Small intestine (tissue), 16 donors: ENCODE results near the gene ZNF501. TPM values are rescaled to one million over a fixed set of nuclear protein-coding genes. Genes with fewer than 3 reads are reported as not detected.

Experiments used
- DNase-seq, 2 donors: peaks; one replicate each; pipeline versions ENCODE4 v3.0.0 to v3.0.0-alpha.2; 2013
- FAIRE-seq: peaks from 2 replicates; lab custom pipeline; 2012; peaks lifted over from hg19 to GRCh38; lab: Jason Lieb, UNC
- H3K27ac ChIP-seq, 3 donors: one replicate each; pipeline ENCODE4 v1.5.1; 2013; ENCODE audit warnings: low read length in 2 of 3, mild to moderate bottlenecking in 2 of 3, control low read depth in 1 of 3, inconsistent platforms in 1 of 3, low read depth in 1 of 3, moderate library complexity in 1 of 3
- H3K27me3 ChIP-seq, 3 donors: one replicate each; pipeline ENCODE4 v1.6.1; 2013; ENCODE audit warnings: low read length in 3 of 3, inconsistent platforms in 1 of 3; ENCODE audit not compliant: control insufficient read depth in 3 of 3, insufficient read depth in 3 of 3
- H3K36me3 ChIP-seq, 3 donors: one replicate each; pipeline ENCODE4 v1.6.1; 2013; ENCODE audit warnings: low read length in 3 of 3, inconsistent platforms in 1 of 3, low read depth in 1 of 3, mild to moderate bottlenecking in 1 of 3, moderate library complexity in 1 of 3; ENCODE audit not compliant: control insufficient read depth in 3 of 3, insufficient read depth in 2 of 3
- H3K4me1 ChIP-seq, 3 donors: one replicate each; pipeline ENCODE4 v1.6.1; 2013; ENCODE audit warnings: low read length in 2 of 3, inconsistent platforms in 1 of 3, low read depth in 1 of 3, mild to moderate bottlenecking in 1 of 3, moderate library complexity in 1 of 3; ENCODE audit not compliant: control insufficient read depth in 3 of 3, insufficient read depth in 2 of 3
- H3K4me3 ChIP-seq, 3 donors: one replicate each; pipeline ENCODE4 v1.5.1; 2013; ENCODE audit warnings: low read length in 3 of 3, control low read depth in 1 of 3, inconsistent platforms in 1 of 3, low read depth in 1 of 3, mild to moderate bottlenecking in 1 of 3, moderate library complexity in 1 of 3
- H3K9me3 ChIP-seq, 2 donors: one replicate each; pipeline ENCODE4 v1.6.1; 2013; ENCODE audit warnings: low read depth in 1 of 2, low read length in 1 of 2; ENCODE audit not compliant: control insufficient read depth in 2 of 2, insufficient read depth in 1 of 2
- WGBS, 3 donors: extraction: QIAGEN DNeasy Blood & Tissue Kit; methylation state at CpG; one replicate each; pipeline ENCODE4 v1.1.7; 2013; 5-methylcytosine and 5-hydroxymethylcytosine counted together
- long read RNA-seq, 10 donors: transcript quantifications; one replicate each; lab custom pipeline, GENCODE V29; 2026
- polyA plus RNA-seq, 4 donors: library from polyadenylated mRNA; stranded (reverse) in 3 of 4; unstranded in 1 of 4; fragments of 200-250 nt in 3 of 4; fragments of 120-200 nt in 1 of 4; gene quantifications; one replicate each; pipeline versions ENCODE4 v1.2.1 to v1.2.3, GENCODE V29; 2013
- donor health status: healthy with polysubstance abuse.
- donor health status: control.
- donor health status: control.
- donor health status: Bipolar disorder and iron deficiency.
- donor health status: healthy.

Gene ZNF501
- 1 to 10 TPM in 3 of 4 donors, under 1 TPM in 1; 0.89 to 5.0 (median 1.5) TPM for polyA plus RNA-seq
- long read RNA-seq, donor 1, result 0 reads
- long read RNA-seq, donor 2, result 0 reads
- long read RNA-seq, donor 3, result 0 reads
- long read RNA-seq, donor 4, result 0 reads
- long read RNA-seq, donor 5, partial matches to known transcripts, result 0 of 1 reads
- long read RNA-seq, donor 5, other reads (novel, unspliced or antisense), result 0 of 1 reads
- long read RNA-seq, donor 6, result 0 reads
- long read RNA-seq, donor 7, result 0 reads
- long read RNA-seq, donor 8, result 0 reads
- long read RNA-seq, donor 9, result 0 reads
- long read RNA-seq, donor 10, partial matches to known transcripts, result 0 of 3 reads
- long read RNA-seq, donor 10, other reads (novel, unspliced or antisense), result 0 of 3 reads

DNA sequence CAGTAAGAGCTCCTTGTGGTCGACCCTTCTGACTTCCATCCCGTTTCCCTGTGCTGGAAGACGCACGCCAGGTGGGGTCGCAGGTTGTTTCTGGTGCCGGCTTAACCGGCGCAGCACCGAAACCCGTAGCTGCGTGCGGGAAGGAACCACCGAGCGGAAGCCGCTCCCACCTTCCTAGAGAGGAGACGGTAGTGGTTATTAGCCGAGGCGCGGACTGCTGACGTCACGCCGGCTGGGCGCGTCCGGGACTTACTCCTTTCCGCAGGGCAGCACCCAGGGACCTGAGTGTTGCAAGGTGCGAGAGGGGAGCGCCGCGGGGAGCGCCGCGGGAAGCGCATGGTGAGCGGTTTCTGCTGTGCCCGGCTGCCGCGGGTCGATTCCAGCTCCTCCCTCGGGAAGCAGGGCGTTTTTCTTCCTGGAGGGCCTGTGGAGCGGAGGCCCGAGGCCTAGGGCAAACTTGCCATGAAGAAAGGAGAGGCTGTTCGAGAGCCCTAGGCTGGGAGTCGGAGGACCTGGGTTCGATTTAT lies at the start of gene ZNF501:
ZNF501 (plus strand) TSS at position 252 of the 527 bp plus-strand sequence. CDS start 4,787 bp downstream, outside the sequence.
- peaks cover 3 to 4% (median 3%) of the 10 kb centered on the region in 3 donors for H3K36me3 ChIP-seq
- FAIRE-seq (no peak), DNase-seq (peak; percentile 95 to 99)
- peaks cover 0 to 2% (median 0%) of the 10 kb centered on the region in 3 donors for H3K27me3 ChIP-seq
- H3K4me3 ChIP-seq, result peak within 1 kb of the TSS; percentile 54 to 74 (median 58)
- H3K27ac ChIP-seq, result peak within 1 kb of the TSS in 2 of 3 donors; percentile 55 to 86
- H3K4me1 ChIP-seq, result peaks cover 0 to 5% (median 0%) of the 10 kb centered on the region in 3 donors
- H3K9me3 ChIP-seq, result peaks cover 2 to 66% of the 10 kb centered on the region in 2 donors
- 0 to 2% (median 1%) methylated on average over 42 to 46 of the region's 46 CpGs for WGBS, 3 donors

DNA sequence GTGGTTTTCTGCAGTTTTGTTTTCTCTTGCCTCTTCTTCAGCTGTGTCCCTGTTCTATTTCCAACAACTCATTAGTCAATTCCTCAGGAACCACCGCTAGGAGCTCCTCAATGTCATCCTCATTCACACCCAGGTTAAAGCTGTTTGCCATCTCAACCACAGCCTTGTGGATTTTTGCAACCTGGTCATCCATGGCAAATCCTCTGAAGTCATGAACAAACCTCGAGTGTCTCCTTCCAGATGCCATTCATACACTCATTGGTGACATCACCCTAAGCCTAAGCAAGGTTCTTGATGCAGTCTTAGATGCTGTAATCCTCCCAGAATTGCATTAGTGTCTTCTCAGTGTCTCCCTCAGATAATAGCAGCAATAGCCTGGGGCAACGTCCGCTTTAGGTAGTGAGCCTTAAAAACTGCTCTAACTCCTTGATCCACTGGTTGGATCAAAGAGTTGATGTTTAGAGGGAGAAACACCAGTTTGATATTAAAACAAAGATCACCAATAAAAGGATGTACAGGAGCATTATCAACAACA lies 48.4 kb upstream of the ZNF501 start:
- 92 to 97% (median 93%) methylated on average over 4 of the region's 4 CpGs for WGBS, 3 donors
- peaks cover 0 to 36% of the 10 kb centered on the region in 2 donors for H3K9me3 ChIP-seq
- no peak for FAIRE-seq

DNA sequence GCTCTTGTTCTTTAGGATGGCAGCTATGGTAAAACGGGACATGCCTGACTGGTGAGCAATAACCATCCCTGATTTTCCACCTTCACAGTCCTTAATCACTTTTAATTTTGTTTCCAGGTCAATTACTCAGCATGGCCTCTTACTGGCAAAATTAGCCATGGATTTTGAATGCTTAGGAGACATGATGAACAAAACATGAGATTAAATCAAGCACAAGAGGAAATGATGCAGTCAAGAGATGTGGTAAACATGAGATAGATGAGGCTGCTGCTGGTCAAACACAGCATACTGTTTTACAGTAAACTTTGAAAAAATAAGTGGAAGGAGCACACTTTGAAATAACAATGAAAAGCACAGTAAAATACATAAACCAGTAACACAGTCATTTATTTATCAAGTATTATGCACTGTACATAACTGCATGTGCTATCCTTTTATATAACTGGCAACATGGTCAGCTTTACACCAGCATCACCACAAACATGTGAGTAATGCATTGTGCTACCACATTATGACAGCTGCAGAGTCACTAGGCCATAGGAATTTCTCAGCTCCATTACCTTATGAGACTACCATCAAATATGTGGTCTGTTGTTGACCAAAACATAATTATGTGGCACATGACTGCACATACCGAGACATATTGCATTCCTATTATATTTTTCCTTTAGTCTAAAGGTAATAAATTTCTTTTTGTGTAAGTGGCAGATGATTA lies 47.1 kb upstream of the ZNF501 start:
- H3K36me3 ChIP-seq, result no peaks in the 10 kb centered on the region
- no peak overlapping the region for H3K4me3 ChIP-seq
- H3K27me3 ChIP-seq, result no peaks in the 10 kb centered on the region
- peaks cover 0 to 39% of the 10 kb centered on the region in 2 donors for H3K9me3 ChIP-seq
- no peak for DNase-seq
- no peaks in the 10 kb centered on the region for H3K4me1 ChIP-seq
- 87 to 91% (median 88%) methylated on average over 2 of the region's 2 CpGs for WGBS, 3 donors
- no peak for FAIRE-seq
- no peak overlapping the region for H3K27ac ChIP-seq

More for the DNA sequence above, 48.4 kb upstream of the ZNF501 start:
- H3K4me1 ChIP-seq, result no peaks in the 10 kb centered on the region
- H3K27me3 ChIP-seq, result no peaks in the 10 kb centered on the region
- no peaks in the 10 kb centered on the region for H3K36me3 ChIP-seq
- DNase-seq, result no peak
- no peak overlapping the region for H3K4me3 ChIP-seq
- H3K27ac ChIP-seq, result no peak overlapping the region

DNA sequence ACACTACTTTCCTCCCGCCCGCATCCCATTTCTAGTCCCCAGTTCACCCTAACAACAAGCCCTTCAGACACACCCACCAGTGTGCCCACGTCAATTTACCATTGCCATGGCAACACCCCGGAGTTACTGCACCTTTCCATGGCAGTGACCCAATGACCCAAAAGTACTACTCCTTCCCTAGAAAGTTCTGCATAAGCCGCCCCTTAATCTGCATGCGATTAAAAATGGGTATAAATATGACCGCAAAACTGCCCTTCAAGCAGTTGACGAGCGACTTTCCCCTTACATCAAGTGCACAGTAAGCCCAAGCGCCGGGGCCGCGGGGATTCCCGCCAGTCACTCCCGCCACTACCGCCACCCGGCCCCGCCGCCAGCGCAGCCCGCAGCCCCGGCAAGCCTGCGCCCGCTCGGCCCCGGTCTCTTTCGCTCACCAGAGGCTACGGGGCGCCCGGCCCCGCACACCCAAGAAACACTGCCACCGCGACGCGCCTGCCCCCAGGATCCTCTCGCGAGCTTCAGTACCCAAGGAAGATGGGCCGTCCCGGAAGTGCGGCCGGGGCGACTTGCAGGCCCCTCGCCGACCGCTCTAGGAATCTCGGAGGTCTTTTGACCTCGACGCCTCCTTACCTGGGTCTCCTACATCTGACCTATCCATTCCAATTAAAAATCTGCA lies 44.2 kb upstream of the ZNF501 start:
- peaks cover 0 to 33% of the 10 kb centered on the region in 2 donors for H3K9me3 ChIP-seq
- 2 to 8% (median 2%) methylated on average over 46 to 48 of the region's 48 CpGs for WGBS, 3 donors
- peaks cover 0 to 6% (median 0%) of the 10 kb centered on the region in 3 donors for H3K27me3 ChIP-seq
- no peaks in the 10 kb centered on the region for H3K4me1 ChIP-seq
- peak overlapping the region; percentile 57 to 72 (median 62) for H3K4me3 ChIP-seq
- no peak overlapping the region for H3K27ac ChIP-seq
- no peaks in the 10 kb centered on the region for H3K36me3 ChIP-seq
- DNase-seq (peak; percentile 54 to 92), FAIRE-seq (no peak)

DNA sequence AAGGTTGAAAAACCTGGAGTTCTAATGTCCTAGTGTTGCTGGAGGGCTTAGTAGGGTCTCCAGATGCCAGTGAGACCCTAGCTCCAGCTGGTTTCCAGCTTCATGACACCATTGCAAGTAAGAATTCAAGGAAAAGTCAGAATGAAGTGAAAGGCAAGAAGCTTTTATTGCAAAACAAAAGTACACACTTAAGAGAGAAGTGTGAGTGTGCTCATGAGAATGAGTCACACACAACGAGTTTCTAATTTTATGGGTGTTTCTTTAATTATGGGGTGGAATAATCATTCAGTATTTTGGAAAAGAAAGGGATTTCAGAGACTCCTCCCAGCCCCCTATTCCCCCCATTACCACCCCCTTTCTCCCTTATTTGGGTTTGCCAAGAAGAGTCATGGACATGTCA lies 41.5 kb upstream of the ZNF501 start:
- H3K4me3 ChIP-seq, result no peak overlapping the region
- H3K36me3 ChIP-seq, result no peaks in the 10 kb centered on the region
- H3K4me1 ChIP-seq, result no peaks in the 10 kb centered on the region
- no peak overlapping the region for H3K27ac ChIP-seq
- no peak for DNase-seq
- H3K27me3 ChIP-seq, result peaks cover 0 to 6% (median 0%) of the 10 kb centered on the region in 3 donors
- FAIRE-seq, result no peak
- peaks cover 0 to 20% of the 10 kb centered on the region in 2 donors for H3K9me3 ChIP-seq
- 12 to 46% (median 21%) methylated on average over 1 of the region's 1 CpG for WGBS, 3 donors

DNA sequence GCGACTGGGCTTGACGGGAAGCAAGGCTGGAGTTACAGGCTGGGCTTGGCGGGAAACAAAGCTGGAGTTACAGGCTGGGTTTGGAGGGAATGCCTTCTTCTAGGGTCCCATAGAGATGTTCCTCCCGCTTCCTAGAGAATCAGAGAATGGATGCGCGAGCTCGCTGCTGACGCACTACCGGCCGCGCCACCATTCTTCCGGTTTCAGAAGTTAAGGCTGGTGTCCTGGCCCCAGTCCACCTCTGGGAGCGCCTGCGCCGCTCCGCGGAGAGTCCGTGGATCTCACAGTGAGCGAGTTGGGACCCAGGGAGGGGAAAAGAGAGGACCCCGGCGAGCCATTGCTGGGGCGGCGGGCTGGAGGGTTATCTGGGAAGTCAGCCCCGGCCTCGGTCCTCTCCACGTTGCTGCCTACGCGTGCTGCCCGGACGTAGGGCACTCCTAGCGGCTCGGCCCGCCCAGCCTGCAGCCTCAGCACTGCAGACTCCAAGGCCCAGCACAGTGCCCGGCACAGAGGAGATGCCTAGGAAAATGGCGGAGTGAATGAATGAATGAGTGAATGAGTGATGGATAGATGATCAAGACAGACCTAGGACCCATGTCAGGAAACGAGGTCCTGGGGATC lies 16.9 kb upstream of the ZNF501 start, which contains the start of gene ZNF502:
ZNF502 (plus strand) TSS at position 206 of the 621 bp plus-strand sequence. CDS start 7,602 bp downstream, outside the sequence.
- DNase-seq (peak; percentile 83 to 96), FAIRE-seq (no peak)
- H3K9me3 ChIP-seq, result peaks cover 3 to 42% of the 10 kb centered on the region in 2 donors
- peaks cover 0 to 3% (median 0%) of the 10 kb centered on the region in 3 donors for H3K36me3 ChIP-seq
- peak within 1 kb of the TSS in 2 of 3 donors; percentile 68 to 72 for H3K27ac ChIP-seq
- WGBS, 3 donors, result 0 to 5% (median 3%) methylated on average over 36 of the region's 36 CpGs
- no peaks in the 10 kb centered on the region for H3K4me1 ChIP-seq
- H3K27me3 ChIP-seq, result peaks cover 0 to 5% (median 2%) of the 10 kb centered on the region in 3 donors
- peak within 1 kb of the TSS; percentile 62 to 83 (median 65) for H3K4me3 ChIP-seq

DNA sequence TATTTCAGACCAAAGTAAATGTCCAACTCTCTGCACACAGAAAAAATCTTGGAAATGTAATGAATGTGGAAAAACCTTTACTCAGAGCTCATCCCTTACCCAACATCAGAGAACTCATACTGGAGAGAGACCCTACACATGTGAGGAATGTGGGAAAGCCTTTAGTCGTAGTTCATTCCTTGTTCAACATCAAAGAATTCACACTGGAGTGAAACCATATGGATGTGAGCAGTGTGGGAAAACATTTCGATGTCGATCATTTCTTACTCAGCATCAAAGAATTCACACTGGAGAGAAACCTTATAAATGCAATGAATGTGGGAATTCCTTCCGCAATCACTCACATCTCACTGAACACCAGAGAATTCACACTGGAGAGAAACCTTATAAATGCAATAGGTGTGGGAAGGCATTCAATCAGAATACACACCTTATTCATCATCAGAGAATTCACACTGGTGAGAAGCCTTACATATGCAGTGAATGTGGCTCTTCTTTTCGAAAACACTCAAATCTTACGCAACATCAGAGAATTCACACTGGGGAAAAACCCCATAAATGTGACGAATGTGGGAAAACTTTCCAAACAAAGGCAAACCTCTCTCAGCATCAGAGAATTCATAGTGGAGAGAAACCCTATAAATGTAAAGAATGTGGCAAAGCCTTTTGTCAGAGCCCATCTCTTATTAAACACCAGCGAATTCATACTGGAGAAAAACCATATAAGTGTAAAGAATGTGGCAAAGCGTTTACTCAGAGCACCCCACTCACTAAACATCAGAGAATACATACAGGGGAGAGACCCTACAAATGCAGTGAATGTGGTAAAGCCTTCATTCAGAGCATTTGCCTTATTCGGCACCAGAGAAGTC lies 8.0 kb upstream of the ZNF501 start:
- WGBS, 3 donors, result 96 to 97% (median 97%) methylated on average over 10 of the region's 10 CpGs
- no peaks in the 10 kb centered on the region for H3K4me1 ChIP-seq
- no peak overlapping the region for H3K27ac ChIP-seq
- H3K4me3 ChIP-seq, result no peak overlapping the region
- H3K9me3 ChIP-seq, result peaks cover 7 to 79% of the 10 kb centered on the region in 2 donors
- no peaks in the 10 kb centered on the region for H3K27me3 ChIP-seq
- H3K36me3 ChIP-seq, result peaks cover 2 to 15% (median 9%) of the 10 kb centered on the region in 3 donors
- no peak for FAIRE-seq
- peak in 1 of 2 donors; percentile 18 for DNase-seq
